Astrocyte (in vitro differentiated cells and primary cell): Measurements from ENCODE around the gene LRRIQ1. TPM values are rescaled to one million over a fixed set of nuclear protein-coding genes. Genes with fewer than 3 reads are reported as not detected.

Experiments used
- DNase-seq: peaks from one replicate; pipeline ENCODE4 v3.0.0-alpha.2; 2010; ENCODE audit warnings: low read depth
- FAIRE-seq: peaks from 2 replicates; lab custom pipeline; 2011; peaks lifted over from hg19 to GRCh38; lab: Jason Lieb, UNC
- H2AFZ ChIP-seq: 2 replicates; pipeline ENCODE4 v1.6.0; 2012; ENCODE audit warnings: low read depth, low read length, inconsistent platforms
- H3K27ac ChIP-seq: 2 replicates; pipeline ENCODE4 v1.5.1; 2011; ENCODE audit warnings: low read depth, low read length, inconsistent platforms
- H3K27me3 ChIP-seq: 2 replicates; pipeline ENCODE4 v1.6.0; 2011; ENCODE audit warnings: low read length, inconsistent platforms; ENCODE audit not compliant: insufficient read depth
- H3K36me3 ChIP-seq: 2 replicates; pipeline ENCODE4 v1.5.1; 2011; ENCODE audit warnings: low read length, inconsistent platforms; ENCODE audit not compliant: insufficient read depth
- H3K4me1 ChIP-seq: 2 replicates; pipeline ENCODE4 v1.5.1; 2011; ENCODE audit warnings: low read length, inconsistent platforms; ENCODE audit not compliant: insufficient read depth
- H3K4me2 ChIP-seq: 2 replicates; pipeline ENCODE4 v1.6.0; 2012; ENCODE audit warnings: low read length, inconsistent platforms
- H3K4me3 ChIP-seq: 2 replicates; pipeline ENCODE4 v1.5.1; 2011; ENCODE audit warnings: low read depth, mild to moderate bottlenecking, low read length, inconsistent platforms; ENCODE audit not compliant: insufficient read depth
- H3K79me2 ChIP-seq: 2 replicates; pipeline ENCODE4 v1.6.0; 2012; ENCODE audit warnings: mild to moderate bottlenecking, low read length, inconsistent platforms; ENCODE audit not compliant: insufficient read depth
- H3K9ac ChIP-seq: 2 replicates; pipeline ENCODE4 v1.6.0; 2012; ENCODE audit warnings: mild to moderate bottlenecking, low read length, inconsistent platforms
- H3K9me3 ChIP-seq: 2 replicates; pipeline ENCODE4 v1.5.1; 2012; ENCODE audit warnings: low read depth, mild to moderate bottlenecking, low read length, inconsistent platforms; ENCODE audit not compliant: insufficient read depth
- H4K20me1 ChIP-seq: 2 replicates; pipeline ENCODE4 v1.6.0; 2012; ENCODE audit warnings: low read length, inconsistent platforms; ENCODE audit not compliant: insufficient read depth
- H3K27ac Mint-ChIP-seq: one replicate; pipeline ENCODE4 v1.8.0; 2021; ENCODE audit warnings: mild to moderate bottlenecking, mixed read lengths; ENCODE audit not compliant: unreplicated experiment
- H3K27me3 Mint-ChIP-seq: one replicate; pipeline ENCODE4 v1.8.0; 2021; ENCODE audit warnings: low read depth, mixed read lengths; ENCODE audit not compliant: unreplicated experiment
- H3K36me3 Mint-ChIP-seq: one replicate; pipeline ENCODE4 v1.8.0; 2021; ENCODE audit warnings: low read depth, mixed read lengths; ENCODE audit not compliant: unreplicated experiment
- H3K4me1 Mint-ChIP-seq: one replicate; pipeline ENCODE4 v1.8.0; 2021; ENCODE audit warnings: low read depth, mixed read lengths; ENCODE audit not compliant: unreplicated experiment
- H3K4me3 Mint-ChIP-seq: one replicate; pipeline ENCODE4 v1.8.0; 2021; ENCODE audit warnings: mild to moderate bottlenecking, moderate library complexity, mixed read lengths; ENCODE audit not compliant: unreplicated experiment
- H3K9me3 Mint-ChIP-seq: one replicate; pipeline ENCODE4 v1.8.0; 2021; ENCODE audit warnings: mild to moderate bottlenecking, mixed read lengths; ENCODE audit not compliant: unreplicated experiment
- EZH2 ChIP-seq: IDR thresholded peaks from 2 replicates; pipeline ENCODE4 v1.6.1; 2012; ENCODE audit warnings: mild to moderate bottlenecking, low read length, inconsistent platforms; ENCODE audit not compliant: insufficient read depth
- total RNA-seq: library from RNA; stranded (reverse); gene quantifications from 2 replicates; pipeline ENCODE4 v1.2.1, GENCODE V29; 2021
- TF ChIP-seq, protein P1 (sequence below): IDR thresholded peaks from 2 replicates; pipeline ENCODE4 v1.5.1; 2011; ENCODE audit warnings: low read depth, mild to moderate bottlenecking, inconsistent platforms, low read length, moderate library complexity; ENCODE audit not compliant: insufficient read depth

LRRIQ1 gene
- total RNA-seq, 1 donor from 2014 or later: 1.9 TPM

GRCh38 chr12:85279449-85280164, 243.5 kb downstream of the LRRIQ1 start:
- Histone ChIP-seq H2AFZ (peak overlapping the region; percentile 77), H3K4me2 (peak overlapping the region; percentile 95), H3K27me3 (peaks cover 80% of the 10 kb centered on the region), H3K9me3 (no peaks in the 10 kb centered on the region), H3K4me1 (peaks cover 15% of the 10 kb centered on the region), H3K79me2 (no peaks in the 10 kb centered on the region), H3K9ac (peak overlapping the region; percentile 66), H4K20me1 (no peaks in the 10 kb centered on the region), H3K36me3 (no peaks in the 10 kb centered on the region), H3K4me3 (peak overlapping the region; percentile 65), H3K27ac (no peak overlapping the region)
- FAIRE-seq (no peak), DNase-seq (no peak)
- peak overlapping the region; percentile 85 for H3K27ac Mint-ChIP-seq
- H3K4me1 Mint-ChIP-seq: no peaks in the 10 kb centered on the region
- peaks cover 6% of the 10 kb centered on the region for H3K9me3 Mint-ChIP-seq
- H3K36me3 Mint-ChIP-seq: no peaks in the 10 kb centered on the region
- peak overlapping the region; percentile 99 for H3K4me3 Mint-ChIP-seq
- peaks cover 45% of the 10 kb centered on the region for H3K27me3 Mint-ChIP-seq
- TF ChIP-seq, protein P1, sequence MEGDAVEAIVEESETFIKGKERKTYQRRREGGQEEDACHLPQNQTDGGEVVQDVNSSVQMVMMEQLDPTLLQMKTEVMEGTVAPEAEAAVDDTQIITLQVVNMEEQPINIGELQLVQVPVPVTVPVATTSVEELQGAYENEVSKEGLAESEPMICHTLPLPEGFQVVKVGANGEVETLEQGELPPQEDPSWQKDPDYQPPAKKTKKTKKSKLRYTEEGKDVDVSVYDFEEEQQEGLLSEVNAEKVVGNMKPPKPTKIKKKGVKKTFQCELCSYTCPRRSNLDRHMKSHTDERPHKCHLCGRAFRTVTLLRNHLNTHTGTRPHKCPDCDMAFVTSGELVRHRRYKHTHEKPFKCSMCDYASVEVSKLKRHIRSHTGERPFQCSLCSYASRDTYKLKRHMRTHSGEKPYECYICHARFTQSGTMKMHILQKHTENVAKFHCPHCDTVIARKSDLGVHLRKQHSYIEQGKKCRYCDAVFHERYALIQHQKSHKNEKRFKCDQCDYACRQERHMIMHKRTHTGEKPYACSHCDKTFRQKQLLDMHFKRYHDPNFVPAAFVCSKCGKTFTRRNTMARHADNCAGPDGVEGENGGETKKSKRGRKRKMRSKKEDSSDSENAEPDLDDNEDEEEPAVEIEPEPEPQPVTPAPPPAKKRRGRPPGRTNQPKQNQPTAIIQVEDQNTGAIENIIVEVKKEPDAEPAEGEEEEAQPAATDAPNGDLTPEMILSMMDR: no peak
- no peak for TF ChIP-seq EZH2

- H3K27me3 ChIP-seq: peaks cover 76% of the 10 kb centered on the region
- H3K9ac ChIP-seq: peak within 1 kb of the TSS; percentile 66
- H3K79me2 ChIP-seq: no peaks in the 10 kb centered on the region
- H3K4me1 Mint-ChIP-seq: no peaks in the 10 kb centered on the region
- peak within 1 kb of the TSS; percentile 95 for H3K4me2 ChIP-seq
- H2AFZ ChIP-seq: peak within 1 kb of the TSS; percentile 77
- DNase-seq: no peak
- H3K9me3 ChIP-seq: no peaks in the 10 kb centered on the region
- peak within 1 kb of the TSS; percentile 13 for H3K27ac ChIP-seq
- TF ChIP-seq, protein P1: no peak
- TF ChIP-seq EZH2: peak; percentile 82
- H3K4me1 ChIP-seq: peaks cover 15% of the 10 kb centered on the region
- peaks cover 40% of the 10 kb centered on the region for H3K27me3 Mint-ChIP-seq
- H3K4me3 ChIP-seq: peak within 1 kb of the TSS; percentile 65
- H3K27ac Mint-ChIP-seq: peak within 1 kb of the TSS; percentile 85
- H4K20me1 ChIP-seq: no peaks in the 10 kb centered on the region
- no peaks in the 10 kb centered on the region for H3K36me3 Mint-ChIP-seq
- no peak for FAIRE-seq
- peaks cover 6% of the 10 kb centered on the region for H3K9me3 Mint-ChIP-seq
- H3K36me3 ChIP-seq: no peaks in the 10 kb centered on the region
- peak within 1 kb of the TSS; percentile 99 for H3K4me3 Mint-ChIP-seq
Observed at GRCh38 chr12:85280165-85280983, 244.2 kb downstream of the LRRIQ1 start, which contains the start of gene ALX1. Gene ALX1 (plus strand): TSS chr12:85280220. CDS start chr12:85280262, 42 bp downstream.
